SJCRH30 (cell line): ENCODE measurements around the gene KCTD15. TPM values are rescaled to one million over a fixed set of nuclear protein-coding genes. Genes with fewer than 3 reads are reported as not detected.

Source experiments
- DNase-seq, 2 experiments: peaks; one replicate each; pipeline ENCODE4 v3.0.0-alpha.2; 2015 to 2020
- H3K27ac ChIP-seq: fragments of 250-450 bp; sonication (Bioruptor Pico); 2 replicates; pipeline ENCODE4 v1.5.1; 2020; ENCODE audit warnings: mild to moderate bottlenecking, moderate library complexity
- H3K27me3 ChIP-seq: fragments of 250-450 bp; sonication (Bioruptor Pico); 2 replicates; pipeline ENCODE4 v1.5.1; 2020; ENCODE audit warnings: mild to moderate bottlenecking, moderate library complexity
- H3K36me3 ChIP-seq: fragments of 250-450 bp; sonication (Bioruptor Pico); 2 replicates; pipeline ENCODE4 v1.5.1; 2020; ENCODE audit warnings: mild to moderate bottlenecking, moderate library complexity
- H3K4me1 ChIP-seq: fragments of 250-450 bp; sonication (Bioruptor Pico); 2 replicates; pipeline ENCODE4 v1.5.1; 2020; ENCODE audit warnings: mild to moderate bottlenecking, moderate library complexity
- H3K4me3 ChIP-seq: fragments of 250-450 bp; sonication (Bioruptor Pico); 2 replicates; pipeline ENCODE4 v1.5.1; 2020; ENCODE audit warnings: mild to moderate bottlenecking, moderate library complexity
- H3K9me3 ChIP-seq: fragments of 250-450 bp; sonication (Bioruptor Pico); replicated peaks from 2 replicates; pipeline ENCODE4 v1.5.1; 2020; ENCODE audit warnings: mild to moderate bottlenecking, moderate library complexity
- total RNA-seq: library from RNA; depleted of rRNA; stranded (reverse); fragments of >200 nt; shearing (Covaris generic); gene quantifications from 2 replicates; pipeline ENCODE4 v1.2.3, GENCODE V29; 2014; rRNA removed

Gene KCTD15, protein sequence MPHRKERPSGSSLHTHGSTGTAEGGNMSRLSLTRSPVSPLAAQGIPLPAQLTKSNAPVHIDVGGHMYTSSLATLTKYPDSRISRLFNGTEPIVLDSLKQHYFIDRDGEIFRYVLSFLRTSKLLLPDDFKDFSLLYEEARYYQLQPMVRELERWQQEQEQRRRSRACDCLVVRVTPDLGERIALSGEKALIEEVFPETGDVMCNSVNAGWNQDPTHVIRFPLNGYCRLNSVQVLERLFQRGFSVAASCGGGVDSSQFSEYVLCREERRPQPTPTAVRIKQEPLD
- 38.8 and 42.0 TPM in 2 replicates for total RNA-seq

DNA sequence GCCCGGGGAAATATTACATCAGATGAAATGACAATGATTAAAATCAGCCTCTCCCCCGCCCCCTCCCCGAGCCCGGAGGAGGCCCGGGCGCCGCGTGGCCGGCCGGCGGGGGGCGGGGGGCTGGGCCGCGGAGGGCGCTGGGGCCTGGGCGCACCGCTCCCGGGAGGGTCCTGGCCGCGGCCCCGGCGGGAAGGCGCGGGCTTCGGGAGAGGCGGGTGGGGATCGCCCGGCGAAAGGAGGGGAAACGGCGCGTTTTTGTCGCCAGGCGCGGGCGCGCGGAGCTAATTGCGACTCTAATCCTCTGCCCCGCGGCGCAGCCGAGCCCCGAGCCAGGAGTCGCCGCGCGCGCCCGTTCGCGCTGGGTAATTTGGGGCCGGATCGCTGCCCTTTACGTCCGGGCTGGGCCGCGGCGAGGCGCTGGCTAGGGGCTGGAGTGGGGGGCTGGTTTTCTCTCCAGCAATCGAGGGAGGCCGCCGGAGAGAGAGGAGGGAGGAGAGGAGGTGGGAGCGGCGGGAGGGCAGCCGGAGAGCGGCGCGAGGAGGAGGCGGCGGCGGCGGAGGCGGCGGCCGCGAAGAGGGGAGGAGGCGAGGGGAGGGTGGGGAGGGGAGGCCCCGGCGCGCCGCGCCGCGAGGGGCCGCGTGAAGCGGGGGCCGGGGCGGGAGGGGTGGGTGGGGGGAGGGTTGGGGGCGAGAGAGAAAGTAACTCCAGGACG, at the start of gene KCTD15:
TSS of gene KCTD15 (plus strand) at position 707 of the 712 bp plus-strand sequence. CDS start 3,585 bp downstream, outside the sequence.
- H3K9me3 ChIP-seq: no peaks in the 10 kb centered on the region
- peaks cover 13% of the 10 kb centered on the region for H3K4me1 ChIP-seq
- peak within 1 kb of the TSS; percentile 99 for H3K27ac ChIP-seq
- H3K27me3 ChIP-seq: no peaks in the 10 kb centered on the region
- DNase-seq: peak; percentile 60 to 68
- H3K36me3 ChIP-seq: peaks cover 5% of the 10 kb centered on the region
- H3K4me3 ChIP-seq: peak within 1 kb of the TSS; percentile 100

DNA sequence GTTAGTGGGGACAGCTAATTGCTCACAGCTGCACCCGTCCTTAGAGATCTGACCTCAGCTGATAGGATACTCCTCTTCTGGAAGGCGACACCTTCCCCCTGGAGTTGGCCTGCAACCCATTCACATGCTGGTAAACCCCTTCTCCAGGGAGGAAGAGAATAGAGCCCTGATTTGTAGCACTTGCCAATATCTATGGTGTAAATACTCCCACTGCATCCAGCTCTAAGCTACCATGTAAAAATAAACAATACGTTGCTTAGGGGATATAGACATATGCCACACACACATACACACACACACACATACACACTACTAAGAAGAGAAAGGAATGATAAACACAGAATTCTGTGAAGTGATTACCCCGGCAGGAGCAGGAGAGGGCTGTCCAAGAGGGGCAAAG, 49.4 kb upstream of the KCTD15 start:
- Histone ChIP-seq H3K4me1 (peaks cover 10% of the 10 kb centered on the region), H3K27ac (no peak overlapping the region), H3K4me3 (no peak overlapping the region), H3K9me3 (no peaks in the 10 kb centered on the region), H3K27me3 (no peaks in the 10 kb centered on the region), H3K36me3 (no peaks in the 10 kb centered on the region)
- no peak for DNase-seq

- Histone ChIP-seq H3K9me3 (no peaks in the 10 kb centered on the region), H3K27me3 (no peaks in the 10 kb centered on the region), H3K27ac (no peak overlapping the region), H3K4me1 (peaks cover 15% of the 10 kb centered on the region), H3K36me3 (no peaks in the 10 kb centered on the region), H3K4me3 (no peak overlapping the region)
- DNase-seq: no peak
Observed at GRCh38 chr19:33748231-33748630, 48.4 kb upstream of the KCTD15 start.

DNA sequence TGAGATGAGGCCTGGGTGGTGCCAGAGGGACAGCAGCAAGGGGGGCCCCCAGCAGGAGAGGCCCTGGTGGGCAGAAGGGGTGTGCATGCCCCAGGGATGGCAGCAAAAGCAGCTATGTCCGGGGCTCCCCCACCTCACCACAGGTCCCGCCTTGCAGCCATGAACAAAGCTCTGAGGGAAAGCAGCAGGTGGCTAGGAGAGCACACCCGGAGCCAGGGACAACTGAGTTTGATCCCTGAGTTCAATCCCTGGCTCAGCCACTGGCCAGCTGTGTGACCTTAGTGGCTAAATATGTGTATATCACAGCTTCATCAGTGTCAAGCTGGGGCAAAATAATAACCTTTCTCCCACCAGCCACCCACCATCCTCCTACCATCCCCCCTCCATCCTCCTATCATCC, 47.7 kb upstream of the KCTD15 start:
- Histone ChIP-seq H3K9me3 (no peaks in the 10 kb centered on the region), H3K27me3 (no peaks in the 10 kb centered on the region), H3K27ac (no peak overlapping the region), H3K4me3 (no peak overlapping the region), H3K4me1 (peaks cover 15% of the 10 kb centered on the region), H3K36me3 (no peaks in the 10 kb centered on the region)
- peak; percentile 39 to 49 for DNase-seq

- no peak overlapping the region for H3K27ac ChIP-seq
- DNase-seq: no peak
- H3K36me3 ChIP-seq: no peaks in the 10 kb centered on the region
- H3K4me3 ChIP-seq: no peak overlapping the region
- no peaks in the 10 kb centered on the region for H3K9me3 ChIP-seq
- no peaks in the 10 kb centered on the region for H3K27me3 ChIP-seq
- H3K4me1 ChIP-seq: peaks cover 21% of the 10 kb centered on the region
Observed at GRCh38 chr19:33749619-33750175, 47.0 kb upstream of the KCTD15 start.

- H3K4me1 ChIP-seq: peaks cover 32% of the 10 kb centered on the region
- H3K4me3 ChIP-seq: no peak overlapping the region
- no peak for DNase-seq
- H3K27ac ChIP-seq: no peak overlapping the region
- H3K27me3 ChIP-seq: no peaks in the 10 kb centered on the region
- no peaks in the 10 kb centered on the region for H3K9me3 ChIP-seq
- no peaks in the 10 kb centered on the region for H3K36me3 ChIP-seq
Observed at GRCh38 chr19:33750587-33751435, 45.9 kb upstream of the KCTD15 start.

GRCh38 chr19:33751436-33751770, 45.3 kb upstream of the KCTD15 start:
- Histone ChIP-seq H3K4me1 (peaks cover 38% of the 10 kb centered on the region), H3K27me3 (no peaks in the 10 kb centered on the region), H3K36me3 (no peaks in the 10 kb centered on the region), H3K27ac (peak overlapping the region; percentile 32), H3K9me3 (no peaks in the 10 kb centered on the region), H3K4me3 (no peak overlapping the region)
- DNase-seq: no peak

DNA sequence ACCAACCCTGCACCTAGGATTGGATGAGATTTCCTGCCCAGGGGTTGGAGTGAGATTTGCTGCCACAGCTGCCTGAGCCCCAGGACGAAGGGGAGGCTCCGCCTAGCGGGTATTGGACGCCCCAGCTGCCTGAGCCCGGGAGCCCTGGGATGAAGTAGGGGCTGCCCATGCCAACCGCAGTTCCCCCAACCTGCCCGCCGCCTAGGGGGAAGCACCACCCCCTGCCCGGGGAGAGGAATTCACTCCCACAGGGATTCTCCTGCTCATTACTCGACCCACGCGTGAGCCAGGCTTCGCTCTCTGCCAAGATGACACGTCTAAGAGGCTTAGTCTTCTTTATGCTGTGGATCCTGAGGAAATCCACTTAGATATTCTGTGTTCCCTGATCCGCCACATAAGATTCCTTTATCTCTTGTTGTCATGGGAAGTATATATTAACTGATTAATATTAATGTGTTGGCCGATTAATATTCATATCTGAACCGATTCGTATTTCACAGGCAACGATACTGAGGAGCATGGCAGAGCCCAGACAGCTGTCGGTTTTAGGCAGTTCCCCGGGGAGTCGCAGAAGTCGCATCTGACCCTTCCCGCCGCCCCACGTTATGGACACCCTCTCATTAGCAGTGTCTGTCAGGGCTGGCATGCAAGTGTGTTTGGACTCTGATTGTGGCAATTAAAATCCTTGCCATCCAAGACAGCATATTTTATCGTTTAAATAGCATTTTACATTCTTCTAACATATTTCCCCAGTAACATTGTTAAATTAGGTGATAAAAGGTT, 44.5 kb upstream of the KCTD15 start:
- Histone ChIP-seq H3K4me1 (peaks cover 38% of the 10 kb centered on the region), H3K27me3 (no peaks in the 10 kb centered on the region), H3K27ac (peak overlapping the region; percentile 32), H3K36me3 (no peaks in the 10 kb centered on the region), H3K9me3 (no peaks in the 10 kb centered on the region), H3K4me3 (no peak overlapping the region)
- DNase-seq: peak; percentile 72 to 77

- H3K27me3 ChIP-seq: no peaks in the 10 kb centered on the region
- no peak overlapping the region for H3K4me3 ChIP-seq
Observed at GRCh38 chr19:33752945-33753344, 43.7 kb upstream of the KCTD15 start.

DNA sequence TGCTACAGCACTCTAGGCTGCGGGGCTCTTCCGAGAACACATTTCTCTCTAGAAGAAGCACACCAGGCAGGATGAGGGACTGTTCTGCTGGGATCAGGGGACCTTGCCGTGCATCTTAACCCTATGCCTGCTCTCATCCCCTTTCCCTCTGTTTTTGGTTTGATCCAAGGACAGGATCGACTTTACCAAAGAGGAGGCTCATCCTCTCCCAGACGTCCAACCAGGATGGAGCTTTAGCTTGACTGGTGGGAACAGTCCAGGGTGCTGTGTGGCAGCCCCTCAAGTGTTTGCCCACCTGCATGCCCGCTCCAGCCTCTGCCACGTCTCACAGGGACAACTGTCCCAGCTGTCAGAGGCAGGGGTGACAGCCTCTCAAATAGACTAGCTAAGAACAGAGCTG, 42.3 kb upstream of the KCTD15 start:
- Histone ChIP-seq H3K27ac (no peak overlapping the region), H3K4me3 (no peak overlapping the region), H3K27me3 (no peaks in the 10 kb centered on the region), H3K4me1 (peaks cover 42% of the 10 kb centered on the region), H3K9me3 (no peaks in the 10 kb centered on the region), H3K36me3 (no peaks in the 10 kb centered on the region)
- DNase-seq: no peak

More at GRCh38 chr19:33752945-33753344, 43.7 kb upstream of the KCTD15 start:
- no peak overlapping the region for H3K27ac ChIP-seq
- no peak for DNase-seq
- no peaks in the 10 kb centered on the region for H3K36me3 ChIP-seq
- no peaks in the 10 kb centered on the region for H3K9me3 ChIP-seq
- peaks cover 38% of the 10 kb centered on the region for H3K4me1 ChIP-seq

GRCh38 chr19:33755099-33756035, 41.3 kb upstream of the KCTD15 start:
- Histone ChIP-seq H3K27me3 (no peaks in the 10 kb centered on the region), H3K27ac (peak overlapping the region; percentile 41), H3K4me3 (no peak overlapping the region), H3K4me1 (peaks cover 42% of the 10 kb centered on the region), H3K9me3 (no peaks in the 10 kb centered on the region), H3K36me3 (no peaks in the 10 kb centered on the region)
- DNase-seq: peak; percentile 85 to 90

- peaks cover 2% of the 10 kb centered on the region; the same call in 1 of the 2 replicates for H3K36me3 ChIP-seq
- DNase-seq: no peak
- peak overlapping the region; percentile 41 for H3K27ac ChIP-seq
- peaks cover 42% of the 10 kb centered on the region for H3K4me1 ChIP-seq
- no peaks in the 10 kb centered on the region for H3K27me3 ChIP-seq
- no peak overlapping the region for H3K4me3 ChIP-seq
- no peaks in the 10 kb centered on the region for H3K9me3 ChIP-seq
Observed at GRCh38 chr19:33756177-33756576, 40.5 kb upstream of the KCTD15 start.

- no peaks in the 10 kb centered on the region for H3K27me3 ChIP-seq
- H3K27ac ChIP-seq: no peak overlapping the region
- H3K36me3 ChIP-seq: peaks cover 2% of the 10 kb centered on the region; the same call in 1 of the 2 replicates
- DNase-seq: no peak
- no peaks in the 10 kb centered on the region for H3K9me3 ChIP-seq
- H3K4me3 ChIP-seq: no peak overlapping the region
- H3K4me1 ChIP-seq: peaks cover 27% of the 10 kb centered on the region
Observed at GRCh38 chr19:33758541-33759013, 38.1 kb upstream of the KCTD15 start.
